OCI-LY7 (cell line): ENCODE data around the gene SHTN1. TPM values are rescaled to one million over a fixed set of nuclear protein-coding genes. Genes with fewer than 3 reads are reported as not detected.

Experiments
- BruUV-seq: library from RNA; stranded (reverse); fragments of 400-500 nt; replicated peaks from 2 replicates; lab custom pipeline; 2021; lab: Mats Ljungman, UMichigan
- CTCF ChIA-PET: fragments of 300-600 bp; sonication (Branson Sonifier 250); formaldehyde crosslinking; loops from one replicate; lab custom pipeline; 2022; ENCODE audit warnings: antibody characterized with exemption; ENCODE audit not compliant: unreplicated experiment; lab: Charles Lee
- POLR2A ChIA-PET: fragments of 300-600 bp; sonication (Branson Sonifier 250); formaldehyde crosslinking; loops from one replicate; lab custom pipeline; 2022; ENCODE audit warnings: antibody characterized with exemption; lab: Charles Lee
- DNase-seq: peaks from one replicate; pipeline ENCODE4 v3.0.0-alpha.2; 2015; ENCODE audit warnings: low spot score
- H2AFZ ChIP-seq: fragments of 200-600 bp; sonication (generic), shearing (Covaris generic); 2 replicates; pipeline ENCODE4 v1.6.1; 2014; ENCODE audit warnings: mild to moderate bottlenecking, antibody characterized with exemption, low read length, moderate library complexity
- H3K27ac ChIP-seq: fragments of 200-600 bp; sonication (generic); 2 replicates; pipeline ENCODE4 v1.5.1; 2014; ENCODE audit warnings: mixed run types, low read depth, mild to moderate bottlenecking, moderate library complexity, low read length, inconsistent platforms; ENCODE audit not compliant: poor library complexity, severe bottlenecking
- H3K36me3 ChIP-seq: fragments of 200-600 bp; sonication (generic); 2 replicates; pipeline ENCODE4 v1.6.1; 2014; ENCODE audit warnings: mild to moderate bottlenecking, antibody characterized with exemption, low read length, moderate library complexity, mixed read lengths; ENCODE audit not compliant: insufficient read depth
- H3K4me1 ChIP-seq: fragments of 200-600 bp; sonication (generic); 2 replicates; pipeline ENCODE4 v1.5.1; 2014; ENCODE audit warnings: mild to moderate bottlenecking, low read length; ENCODE audit not compliant: insufficient read depth, poor library complexity, severe bottlenecking
- H3K4me2 ChIP-seq: fragments of 200-600 bp; sonication (generic); 2 replicates; pipeline ENCODE4 v1.6.1; 2014; ENCODE audit warnings: mild to moderate bottlenecking, low read length
- H3K4me3 ChIP-seq: fragments of 200-600 bp; sonication (generic); 2 replicates; pipeline ENCODE4 v1.5.1; 2014; ENCODE audit warnings: mild to moderate bottlenecking, low read depth, low read length; ENCODE audit not compliant: poor library complexity, severe bottlenecking
- H3K79me2 ChIP-seq: fragments of 200-600 bp; sonication (generic); 2 replicates; pipeline ENCODE4 v1.6.1; 2016; ENCODE audit warnings: low read depth, mild to moderate bottlenecking, low read length, moderate library complexity, mixed read lengths; ENCODE audit not compliant: insufficient read depth
- H3K9me2 ChIP-seq: fragments of 200-600 bp; sonication (generic); 2 replicates; pipeline ENCODE4 v1.6.1; 2016; ENCODE audit warnings: mild to moderate bottlenecking, low read length, mixed read lengths; ENCODE audit not compliant: insufficient read depth
- H3K9me3 ChIP-seq: fragments of 200-600 bp; sonication (generic); 2 replicates; pipeline ENCODE4 v1.6.1; 2014; ENCODE audit warnings: mild to moderate bottlenecking, mixed run types, low read length, mixed read lengths
- H4K20me1 ChIP-seq: fragments of 200-600 bp; sonication (generic); 2 replicates; pipeline ENCODE4 v1.6.1; 2014; ENCODE audit warnings: mild to moderate bottlenecking, antibody characterized with exemption, low read length, moderate library complexity, mixed read lengths; ENCODE audit not compliant: insufficient read depth
- EZH2phosphoT487 ChIP-seq: fragments of 200-600 bp; sonication (generic); IDR thresholded peaks from 2 replicates; pipeline ENCODE4 v1.6.1; 2018; ENCODE audit warnings: low read depth, borderline replicate concordance, mild to moderate bottlenecking, mixed run types, antibody characterized with exemption, low read length, moderate library complexity, mixed read lengths
- intact Hi-C: fragments of 100-400 bp; cut with micrococcal nuclease; formaldehyde crosslinking; loops from one replicate; pipeline ENCODE4 v1.10.0; 2022; ENCODE audit not compliant: unreplicated experiment
- total RNA-seq, 2 experiments: library from RNA; depleted of rRNA in 1 of 2; stranded (reverse); fragments of >200 nt in 1 of 2; shearing (Covaris generic) in 1 of 2; gene quantifications; 2 replicates each; pipeline ENCODE4 v1.2.3, GENCODE V29; 2014 to 2022
- TF ChIP-seq, protein P1 (sequence below): fragments of 200-600 bp; sonication (generic); conservative IDR thresholded peaks from 2 replicates; pipeline ENCODE4 v1.5.1; 2014; ENCODE audit warnings: mild to moderate bottlenecking, antibody characterized with exemption, low read length, moderate library complexity, mixed read lengths

Gene SHTN1
- total RNA-seq, 2 experiments from 2014 or later = not detected

DNA sequence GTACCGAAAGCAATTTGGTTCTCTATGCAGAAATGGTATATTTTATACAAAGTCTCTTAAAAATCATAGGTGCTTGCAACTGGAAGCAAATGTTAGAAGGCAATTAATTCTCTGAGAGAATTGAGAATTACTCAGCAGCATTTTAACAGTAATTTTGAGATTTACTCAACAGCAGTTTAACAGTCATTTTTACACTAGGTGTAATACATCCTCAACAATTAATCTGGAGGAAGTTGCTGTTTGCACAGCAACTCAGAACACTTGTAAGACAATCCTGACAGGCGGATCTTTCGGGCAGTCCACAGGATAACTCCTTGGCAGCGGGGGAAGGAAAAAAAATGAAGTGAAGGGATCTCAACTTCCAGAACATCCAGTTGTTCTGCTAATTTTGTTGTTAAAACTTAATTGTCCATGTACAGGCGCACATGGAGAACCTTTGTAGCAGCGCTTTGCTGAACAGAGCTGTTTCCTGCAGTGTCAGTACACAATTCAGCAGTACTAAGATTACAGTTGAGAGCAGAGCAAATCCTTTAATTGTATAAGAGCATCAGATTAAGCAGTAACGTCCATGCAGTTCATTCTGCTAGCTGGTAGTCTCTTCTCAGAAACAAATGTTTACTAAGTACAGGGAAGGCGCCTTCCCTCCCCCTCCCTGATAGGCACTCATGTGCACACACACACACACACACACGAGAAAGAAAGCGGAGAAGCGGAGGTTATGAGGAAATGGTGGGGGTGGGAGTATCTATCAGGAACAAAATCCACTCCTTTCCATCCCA lies 111.9 kb downstream of the SHTN1 start:
- ChIA-PET POLR2A (interaction anchor here (1.4 kb wide), 1 partner anchor 27 kb away, joined by 3 read pairs; no protein-coding TSS in a partner anchor), CTCF (no interaction called here)
- H3K36me3 ChIP-seq = no peaks in the 10 kb centered on the region
- no peak overlapping the region for H3K27ac ChIP-seq
- no peaks in the 10 kb centered on the region for H4K20me1 ChIP-seq
- TF ChIP-seq EZH2phosphoT487 = no peak
- TF ChIP-seq, protein P1, sequence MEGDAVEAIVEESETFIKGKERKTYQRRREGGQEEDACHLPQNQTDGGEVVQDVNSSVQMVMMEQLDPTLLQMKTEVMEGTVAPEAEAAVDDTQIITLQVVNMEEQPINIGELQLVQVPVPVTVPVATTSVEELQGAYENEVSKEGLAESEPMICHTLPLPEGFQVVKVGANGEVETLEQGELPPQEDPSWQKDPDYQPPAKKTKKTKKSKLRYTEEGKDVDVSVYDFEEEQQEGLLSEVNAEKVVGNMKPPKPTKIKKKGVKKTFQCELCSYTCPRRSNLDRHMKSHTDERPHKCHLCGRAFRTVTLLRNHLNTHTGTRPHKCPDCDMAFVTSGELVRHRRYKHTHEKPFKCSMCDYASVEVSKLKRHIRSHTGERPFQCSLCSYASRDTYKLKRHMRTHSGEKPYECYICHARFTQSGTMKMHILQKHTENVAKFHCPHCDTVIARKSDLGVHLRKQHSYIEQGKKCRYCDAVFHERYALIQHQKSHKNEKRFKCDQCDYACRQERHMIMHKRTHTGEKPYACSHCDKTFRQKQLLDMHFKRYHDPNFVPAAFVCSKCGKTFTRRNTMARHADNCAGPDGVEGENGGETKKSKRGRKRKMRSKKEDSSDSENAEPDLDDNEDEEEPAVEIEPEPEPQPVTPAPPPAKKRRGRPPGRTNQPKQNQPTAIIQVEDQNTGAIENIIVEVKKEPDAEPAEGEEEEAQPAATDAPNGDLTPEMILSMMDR = no peak
- H3K9me3 ChIP-seq = no peaks in the 10 kb centered on the region
- H3K4me2 ChIP-seq = no peak overlapping the region
- no TSS peak for BruUV-seq
- intact Hi-C loops = no loop called here
- H3K4me3 ChIP-seq = no peak overlapping the region
- H3K79me2 ChIP-seq = no peaks in the 10 kb centered on the region
- DNase-seq = no peak
- no peak overlapping the region for H2AFZ ChIP-seq
- H3K9me2 ChIP-seq = no peaks in the 10 kb centered on the region
- no peaks in the 10 kb centered on the region for H3K4me1 ChIP-seq

DNA sequence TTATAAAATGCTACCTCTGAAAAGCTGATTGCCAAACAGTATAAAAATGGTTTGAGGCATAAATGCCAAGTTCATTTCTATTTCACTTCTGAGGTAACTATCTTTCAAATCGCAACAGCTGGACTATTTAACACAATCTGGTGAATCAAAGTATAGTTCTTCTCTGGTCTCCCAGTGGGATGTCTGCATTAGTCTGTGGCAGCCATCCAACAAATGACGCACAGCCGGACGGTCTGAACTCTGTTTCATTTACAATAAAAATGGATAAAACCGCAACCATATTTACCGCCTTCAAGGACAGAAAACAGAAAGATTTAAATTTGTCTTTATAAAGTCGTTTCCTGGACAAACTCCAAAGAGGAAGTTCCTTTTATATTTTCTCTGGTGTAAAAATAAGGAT lies 113.8 kb downstream of the SHTN1 start:
- H3K9me2 ChIP-seq = no peaks in the 10 kb centered on the region
- CTCF ChIA-PET = no interaction called here

More for the DNA sequence above, 113.8 kb downstream of the SHTN1 start:
- H3K27ac ChIP-seq = no peak overlapping the region
- H3K4me2 ChIP-seq = no peak overlapping the region
- no peaks in the 10 kb centered on the region for H3K9me3 ChIP-seq
- no peaks in the 10 kb centered on the region for H3K79me2 ChIP-seq
- no peaks in the 10 kb centered on the region for H3K36me3 ChIP-seq
- H4K20me1 ChIP-seq = no peaks in the 10 kb centered on the region
- intact Hi-C loops = no loop called here
- no peak overlapping the region for H3K4me3 ChIP-seq
- DNase-seq = no peak
- H3K4me1 ChIP-seq = no peaks in the 10 kb centered on the region
- BruUV-seq = no TSS peak
- TF ChIP-seq, protein P1 = no peak
- no peak for TF ChIP-seq EZH2phosphoT487
- POLR2A ChIA-PET = no interaction called here
- H2AFZ ChIP-seq = no peak overlapping the region
